ENCODE results near the gene LYRM1.
"Not testable (repeated sequence)": the region's sequence is repeated elsewhere in the genome, so short reads cannot be mapped to it uniquely, and the experiment has no call there.

Gene LYRM1

DNA sequence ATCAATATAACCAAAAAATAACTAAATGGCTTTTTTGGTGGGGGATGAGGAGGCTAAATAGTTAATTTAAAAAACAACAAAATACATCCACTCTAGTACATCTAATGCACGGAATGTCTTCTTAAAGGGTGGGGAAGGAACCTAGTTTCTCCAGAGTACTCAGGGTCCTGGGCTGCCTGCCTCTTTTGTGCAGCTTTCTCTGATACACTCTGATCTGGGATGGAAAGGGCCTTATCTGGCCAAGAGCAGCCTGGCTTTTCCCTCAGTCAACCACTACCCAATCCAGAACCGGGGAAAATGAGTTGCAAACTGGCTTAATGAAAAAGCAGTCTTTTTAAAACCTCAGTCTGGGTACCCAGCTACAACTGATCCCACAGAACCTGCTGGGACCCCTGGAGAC is 43.3 kb upstream of the LYRM1 start:
- TF ChIP-seq, protein P1, sequence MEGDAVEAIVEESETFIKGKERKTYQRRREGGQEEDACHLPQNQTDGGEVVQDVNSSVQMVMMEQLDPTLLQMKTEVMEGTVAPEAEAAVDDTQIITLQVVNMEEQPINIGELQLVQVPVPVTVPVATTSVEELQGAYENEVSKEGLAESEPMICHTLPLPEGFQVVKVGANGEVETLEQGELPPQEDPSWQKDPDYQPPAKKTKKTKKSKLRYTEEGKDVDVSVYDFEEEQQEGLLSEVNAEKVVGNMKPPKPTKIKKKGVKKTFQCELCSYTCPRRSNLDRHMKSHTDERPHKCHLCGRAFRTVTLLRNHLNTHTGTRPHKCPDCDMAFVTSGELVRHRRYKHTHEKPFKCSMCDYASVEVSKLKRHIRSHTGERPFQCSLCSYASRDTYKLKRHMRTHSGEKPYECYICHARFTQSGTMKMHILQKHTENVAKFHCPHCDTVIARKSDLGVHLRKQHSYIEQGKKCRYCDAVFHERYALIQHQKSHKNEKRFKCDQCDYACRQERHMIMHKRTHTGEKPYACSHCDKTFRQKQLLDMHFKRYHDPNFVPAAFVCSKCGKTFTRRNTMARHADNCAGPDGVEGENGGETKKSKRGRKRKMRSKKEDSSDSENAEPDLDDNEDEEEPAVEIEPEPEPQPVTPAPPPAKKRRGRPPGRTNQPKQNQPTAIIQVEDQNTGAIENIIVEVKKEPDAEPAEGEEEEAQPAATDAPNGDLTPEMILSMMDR (IDR thresholded peaks at IDR 0.05; ENCODE audit: low read depth, low read length, missing control alignments) = no peak
- DNase-seq (ENCODE audit: low read depth) = no peak
- H3K4me3 ChIP-seq (ENCODE audit: low read depth, low read length) = no peak overlapping the region

DNA sequence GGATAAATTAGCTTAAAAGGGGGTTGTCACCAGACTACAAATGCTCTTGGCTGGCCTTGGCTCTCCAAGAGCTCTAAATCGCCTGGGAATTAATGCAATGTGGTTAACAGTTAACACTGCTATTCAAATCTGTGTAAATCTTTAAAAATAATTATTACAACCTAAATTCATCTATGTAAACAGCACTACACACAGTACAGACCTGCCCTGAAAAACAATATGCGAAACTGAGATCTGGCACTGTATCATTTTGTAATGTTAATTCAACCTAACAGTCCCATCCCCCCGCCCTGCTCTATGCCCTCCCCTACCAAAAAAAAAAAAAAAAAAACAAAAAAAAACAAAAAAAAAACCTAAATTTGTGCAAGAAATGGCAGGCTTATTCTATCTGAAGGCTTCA is 41.3 kb upstream of the LYRM1 start:
- DNase-seq (ENCODE audit: low read depth) = no peak
- TF ChIP-seq, protein P1 (IDR thresholded peaks at IDR 0.05; ENCODE audit: low read depth, low read length, missing control alignments) = no peak
- no peak overlapping the region for H3K4me3 ChIP-seq (ENCODE audit: low read depth, low read length)

DNA sequence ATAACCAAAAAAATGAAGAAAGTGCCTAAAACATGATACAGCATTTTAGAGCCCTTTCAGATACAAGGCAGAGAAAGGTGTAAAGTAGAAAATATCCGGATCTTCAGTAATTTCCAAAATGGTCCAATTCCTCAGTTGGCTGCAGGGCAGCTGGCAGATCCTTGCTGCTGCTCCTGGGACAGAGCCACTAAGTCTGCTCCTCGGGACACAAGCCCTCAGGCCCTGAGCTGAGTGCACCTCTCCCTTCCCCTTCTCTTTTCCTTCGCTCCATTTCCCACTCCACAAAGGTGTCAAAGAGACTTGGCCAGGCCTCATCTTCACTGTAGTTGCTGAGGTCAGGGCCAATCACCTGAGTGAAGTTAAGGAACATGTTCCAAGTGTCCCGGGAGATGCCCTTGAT is 40.9 kb upstream of the LYRM1 start:
- TF ChIP-seq, protein P1 (IDR thresholded peaks at IDR 0.05; ENCODE audit: low read depth, low read length, missing control alignments) = no peak
- H3K4me3 ChIP-seq (ENCODE audit: low read depth, low read length) = no peak overlapping the region
- DNase-seq (ENCODE audit: low read depth) = no peak

DNA sequence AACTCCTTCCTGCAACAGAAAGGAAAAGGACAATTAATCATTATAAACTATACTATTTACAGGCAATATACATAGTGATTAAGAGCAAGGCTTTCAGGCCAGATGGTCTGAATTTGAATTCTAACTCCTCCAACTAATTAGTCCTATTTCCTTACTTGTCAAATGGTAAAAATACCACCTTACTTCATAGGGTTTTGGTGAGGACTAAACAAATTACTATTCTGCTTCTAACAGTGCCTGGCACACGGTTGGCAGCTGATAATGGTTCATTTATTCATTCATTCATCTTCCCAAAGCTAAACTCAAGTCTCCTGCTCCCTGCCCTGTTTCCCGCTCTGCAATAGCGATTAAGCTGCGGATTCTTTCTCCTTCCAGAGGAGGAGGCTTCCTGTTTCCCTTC is 40.2 kb upstream of the LYRM1 start:
- no peak overlapping the region for H3K4me3 ChIP-seq (ENCODE audit: low read depth, low read length)
- TF ChIP-seq, protein P1 (IDR thresholded peaks at IDR 0.05; ENCODE audit: low read depth, low read length, missing control alignments) = no peak
- DNase-seq (ENCODE audit: low read depth) = no peak

DNA sequence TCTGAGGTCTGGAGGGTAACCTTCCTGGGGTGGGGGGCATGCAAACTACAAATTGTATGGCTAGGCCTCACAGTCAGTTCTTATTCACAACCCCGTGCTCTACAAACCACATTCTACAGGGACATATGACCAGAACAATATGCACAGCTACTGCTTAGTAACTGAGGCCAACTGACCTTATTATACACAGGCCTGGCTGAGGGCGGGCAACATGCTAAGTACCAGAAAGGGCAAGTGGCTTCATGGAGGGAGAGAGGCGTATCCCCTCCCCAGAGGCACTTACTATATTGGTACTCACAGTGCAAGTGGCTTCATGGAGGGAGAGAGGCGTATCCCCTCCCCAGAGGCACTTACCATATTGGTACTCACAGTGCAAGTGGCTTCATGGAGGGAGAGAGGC is 39.6 kb upstream of the LYRM1 start:
- DNase-seq (ENCODE audit: low read depth) = not testable (repeated sequence)

DNA sequence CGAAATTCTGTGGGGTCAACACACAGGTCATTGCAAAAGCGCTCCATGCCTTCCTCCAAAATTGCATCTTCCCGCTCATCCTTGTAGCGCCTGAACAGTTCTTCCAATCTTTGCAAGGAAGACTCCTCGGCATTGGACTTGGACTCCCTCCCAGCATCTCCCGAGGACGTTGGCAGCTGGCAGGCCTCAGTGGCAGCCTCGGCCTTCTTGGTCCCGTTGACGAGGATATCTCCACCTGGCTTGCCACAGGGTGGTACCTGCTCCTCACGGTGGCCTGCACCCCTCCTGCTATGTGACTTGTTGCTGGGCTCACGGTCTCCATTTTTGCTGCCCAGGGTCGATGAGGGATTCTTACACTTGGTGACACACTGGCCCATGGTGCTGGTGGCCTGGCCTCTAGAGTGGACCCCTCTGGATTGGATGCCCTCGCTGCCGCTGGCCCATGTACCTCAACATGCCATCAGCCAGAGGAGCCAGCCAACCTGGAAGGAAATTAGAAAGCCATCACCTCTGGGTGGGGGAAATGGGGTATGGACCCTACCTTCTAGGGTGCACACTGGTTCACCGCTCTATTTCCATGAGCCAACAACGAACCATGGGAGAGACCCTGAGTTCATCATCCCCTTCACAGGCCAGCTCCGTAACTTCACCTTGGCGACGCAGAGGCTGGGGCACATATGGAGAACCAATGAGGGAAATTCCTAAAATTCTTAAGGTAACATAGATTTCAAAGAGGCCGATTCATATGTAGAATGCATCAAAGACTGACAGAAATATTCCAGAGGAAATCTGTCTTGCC is 38.2 kb upstream of the LYRM1 start:
- no peak for DNase-seq (ENCODE audit: low read depth)
- no peak overlapping the region for H3K4me3 ChIP-seq (ENCODE audit: low read depth, low read length)
- TF ChIP-seq, protein P1 (IDR thresholded peaks at IDR 0.05; ENCODE audit: low read depth, low read length, missing control alignments) = no peak

More for the DNA sequence above, 39.6 kb upstream of the LYRM1 start:
- H3K4me3 ChIP-seq (ENCODE audit: low read depth, low read length) = not testable (repeated sequence)

DNA sequence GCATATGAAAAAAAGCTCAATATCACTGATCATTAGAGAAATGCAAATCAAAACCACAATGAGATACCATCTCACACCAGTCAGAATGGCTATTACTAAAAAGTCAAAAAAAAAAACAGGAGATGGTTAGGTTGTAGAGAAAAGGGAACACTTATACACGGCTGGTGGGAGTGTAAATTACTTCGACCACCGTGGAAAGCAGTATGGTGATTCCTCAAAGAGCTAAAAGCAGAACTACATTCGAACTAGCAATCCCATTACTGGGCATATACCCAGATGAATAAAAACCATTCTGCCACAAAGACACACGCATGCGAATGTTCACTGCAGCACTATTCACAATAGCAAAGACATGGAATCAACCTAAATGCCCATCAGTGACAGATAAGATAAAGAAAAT is 36.2 kb upstream of the LYRM1 start:
- DNase-seq (ENCODE audit: low read depth); H3K4me3 ChIP-seq (ENCODE audit: low read depth, low read length): not testable (repeated sequence)

DNA sequence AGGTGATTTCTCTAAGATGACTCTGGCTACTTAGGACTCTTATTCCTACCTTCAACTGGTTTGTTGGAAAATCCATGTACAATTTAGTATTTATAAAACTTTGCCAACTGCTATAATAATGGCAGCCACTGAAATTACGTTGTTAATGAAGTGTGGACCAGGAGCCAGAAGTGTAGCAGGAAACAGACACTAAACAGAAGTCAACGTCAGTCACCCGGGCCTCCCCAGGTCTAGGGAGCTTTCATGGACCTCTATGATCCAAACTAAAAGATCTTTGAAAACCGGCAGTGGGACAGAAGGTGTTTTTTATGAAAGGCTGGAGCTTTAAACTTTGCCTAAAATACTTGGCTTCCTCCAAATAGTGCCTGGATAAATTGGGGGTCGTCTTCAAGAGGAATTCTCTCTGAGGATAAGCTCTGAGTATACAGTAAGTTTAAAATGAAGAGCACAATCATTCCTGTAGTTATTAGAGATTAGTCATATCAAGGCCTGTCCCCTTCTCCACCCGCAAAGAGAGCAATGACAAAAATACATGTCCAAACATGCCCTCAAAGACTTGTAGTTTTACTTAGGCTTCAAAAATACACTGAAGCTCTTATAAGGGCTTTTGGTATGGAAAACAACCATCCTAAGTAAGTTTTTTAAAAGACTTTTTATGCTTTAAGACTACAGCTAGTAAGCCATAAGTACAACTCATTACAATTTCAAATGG is 35.0 kb upstream of the LYRM1 start:
- no peak overlapping the region for H3K4me3 ChIP-seq (ENCODE audit: low read depth, low read length)
- DNase-seq (ENCODE audit: low read depth) = peak; percentile 55
- TF ChIP-seq, protein P1 (IDR thresholded peaks at IDR 0.05; ENCODE audit: low read depth, low read length, missing control alignments) = no peak

All from GM12864 (cell line).